HG02870 (cell line): Measurements from ENCODE around the gene CARMIL3.
"Not testable (repeated sequence)": the region's sequence is repeated elsewhere in the genome, so short reads cannot be mapped to it uniquely, and the experiment has no call there.

Experiments used
- ATAC-seq: cut with Tn5 transposase; IDR thresholded peaks from one replicate; pipeline ENCODE4 v1.9.1; 2021; ENCODE audit warnings: mild to moderate bottlenecking, moderate library complexity; ENCODE audit not compliant: unreplicated experiment

Gene CARMIL3, protein sequence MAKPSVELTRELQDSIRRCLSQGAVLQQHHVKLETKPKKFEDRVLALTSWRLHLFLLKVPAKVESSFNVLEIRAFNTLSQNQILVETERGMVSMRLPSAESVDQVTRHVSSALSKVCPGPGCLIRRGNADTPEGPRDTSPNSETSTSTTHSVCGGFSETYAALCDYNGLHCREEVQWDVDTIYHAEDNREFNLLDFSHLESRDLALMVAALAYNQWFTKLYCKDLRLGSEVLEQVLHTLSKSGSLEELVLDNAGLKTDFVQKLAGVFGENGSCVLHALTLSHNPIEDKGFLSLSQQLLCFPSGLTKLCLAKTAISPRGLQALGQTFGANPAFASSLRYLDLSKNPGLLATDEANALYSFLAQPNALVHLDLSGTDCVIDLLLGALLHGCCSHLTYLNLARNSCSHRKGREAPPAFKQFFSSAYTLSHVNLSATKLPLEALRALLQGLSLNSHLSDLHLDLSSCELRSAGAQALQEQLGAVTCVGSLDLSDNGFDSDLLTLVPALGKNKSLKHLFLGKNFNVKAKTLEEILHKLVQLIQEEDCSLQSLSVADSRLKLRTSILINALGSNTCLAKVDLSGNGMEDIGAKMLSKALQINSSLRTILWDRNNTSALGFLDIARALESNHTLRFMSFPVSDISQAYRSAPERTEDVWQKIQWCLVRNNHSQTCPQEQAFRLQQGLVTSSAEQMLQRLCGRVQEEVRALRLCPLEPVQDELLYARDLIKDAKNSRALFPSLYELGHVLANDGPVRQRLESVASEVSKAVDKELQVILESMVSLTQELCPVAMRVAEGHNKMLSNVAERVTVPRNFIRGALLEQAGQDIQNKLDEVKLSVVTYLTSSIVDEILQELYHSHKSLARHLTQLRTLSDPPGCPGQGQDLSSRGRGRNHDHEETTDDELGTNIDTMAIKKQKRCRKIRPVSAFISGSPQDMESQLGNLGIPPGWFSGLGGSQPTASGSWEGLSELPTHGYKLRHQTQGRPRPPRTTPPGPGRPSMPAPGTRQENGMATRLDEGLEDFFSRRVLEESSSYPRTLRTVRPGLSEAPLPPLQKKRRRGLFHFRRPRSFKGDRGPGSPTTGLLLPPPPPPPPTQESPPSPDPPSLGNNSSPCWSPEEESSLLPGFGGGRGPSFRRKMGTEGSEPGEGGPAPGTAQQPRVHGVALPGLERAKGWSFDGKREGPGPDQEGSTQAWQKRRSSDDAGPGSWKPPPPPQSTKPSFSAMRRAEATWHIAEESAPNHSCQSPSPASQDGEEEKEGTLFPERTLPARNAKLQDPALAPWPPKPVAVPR (N-terminal part only)

GRCh38 chr14:24051789-24052655, at the start of gene CARMIL3:
CARMIL3 (plus strand) TSS chr14:24052009; CDS start chr14:24052154, 145 bp downstream.
- ATAC-seq = peak; percentile 56

GRCh38 chr14:24006471-24006816, 45.4 kb upstream of the CARMIL3 start:
- peak; percentile 29 for ATAC-seq

DNA sequence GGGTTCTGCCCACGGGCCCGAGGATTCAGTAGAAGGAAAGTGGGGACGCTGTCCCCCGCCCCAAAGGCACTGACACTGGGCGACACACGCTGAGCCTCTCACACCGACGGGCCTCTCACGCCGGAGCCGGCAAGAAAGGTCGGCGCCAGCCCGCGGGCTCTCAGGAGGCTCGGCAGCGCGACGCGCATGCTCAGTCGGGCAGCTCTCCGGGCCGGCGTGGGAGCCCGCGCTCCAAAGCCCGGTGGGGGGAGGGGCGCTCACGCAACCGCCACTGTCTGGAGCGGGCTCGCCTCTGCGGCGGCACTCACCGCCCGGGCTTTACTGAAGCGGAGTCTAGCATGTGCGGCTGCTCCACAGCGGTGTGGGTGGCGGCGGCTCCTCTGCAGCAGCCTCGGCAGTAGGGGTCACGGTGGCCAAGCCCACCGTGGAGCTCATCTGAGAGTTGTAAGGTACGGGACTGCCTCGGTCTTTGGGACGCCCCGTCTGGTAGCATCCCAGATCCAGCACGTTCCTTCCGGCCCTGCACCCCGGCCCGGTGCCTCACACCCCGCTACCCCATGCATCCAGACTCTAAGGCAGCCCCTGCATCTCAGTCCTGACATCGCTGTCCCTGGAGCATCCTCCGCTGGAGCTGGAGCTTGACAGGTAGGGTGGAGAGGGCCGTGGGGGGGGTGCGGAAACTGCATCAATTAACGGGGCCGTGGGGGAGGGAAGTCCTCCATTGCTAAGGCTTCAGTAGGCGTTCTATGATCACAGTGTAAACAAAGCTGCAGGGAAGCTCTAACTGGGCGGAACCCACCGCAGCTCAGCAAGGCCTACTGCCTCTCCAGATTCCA, 44.8 kb upstream of the CARMIL3 start:
- peak; percentile 78 for ATAC-seq

DNA sequence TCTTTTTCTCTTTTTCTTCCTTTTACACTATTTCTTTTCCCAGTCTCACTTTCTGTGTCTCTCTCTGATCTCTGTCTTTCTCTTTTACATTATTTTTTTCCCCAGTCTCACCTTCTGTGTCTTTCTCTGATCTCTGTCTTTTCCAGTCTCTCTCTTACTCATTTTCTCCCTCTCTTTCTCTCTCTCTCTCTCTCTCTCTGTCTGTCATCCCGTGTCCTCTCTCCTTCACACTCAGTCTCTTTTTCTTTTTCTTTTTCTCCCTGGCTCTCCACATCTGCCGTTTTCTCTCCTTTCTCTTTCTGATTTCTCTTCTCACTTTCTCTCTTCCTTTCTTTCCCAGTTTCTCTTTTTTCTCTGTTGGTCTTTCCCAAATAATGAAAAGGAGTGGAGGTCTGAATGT, 40.8 kb upstream of the CARMIL3 start:
- no peak for ATAC-seq

GRCh38 chr14:24012726-24013273, 39.0 kb upstream of the CARMIL3 start:
- ATAC-seq = not testable (repeated sequence)

DNA sequence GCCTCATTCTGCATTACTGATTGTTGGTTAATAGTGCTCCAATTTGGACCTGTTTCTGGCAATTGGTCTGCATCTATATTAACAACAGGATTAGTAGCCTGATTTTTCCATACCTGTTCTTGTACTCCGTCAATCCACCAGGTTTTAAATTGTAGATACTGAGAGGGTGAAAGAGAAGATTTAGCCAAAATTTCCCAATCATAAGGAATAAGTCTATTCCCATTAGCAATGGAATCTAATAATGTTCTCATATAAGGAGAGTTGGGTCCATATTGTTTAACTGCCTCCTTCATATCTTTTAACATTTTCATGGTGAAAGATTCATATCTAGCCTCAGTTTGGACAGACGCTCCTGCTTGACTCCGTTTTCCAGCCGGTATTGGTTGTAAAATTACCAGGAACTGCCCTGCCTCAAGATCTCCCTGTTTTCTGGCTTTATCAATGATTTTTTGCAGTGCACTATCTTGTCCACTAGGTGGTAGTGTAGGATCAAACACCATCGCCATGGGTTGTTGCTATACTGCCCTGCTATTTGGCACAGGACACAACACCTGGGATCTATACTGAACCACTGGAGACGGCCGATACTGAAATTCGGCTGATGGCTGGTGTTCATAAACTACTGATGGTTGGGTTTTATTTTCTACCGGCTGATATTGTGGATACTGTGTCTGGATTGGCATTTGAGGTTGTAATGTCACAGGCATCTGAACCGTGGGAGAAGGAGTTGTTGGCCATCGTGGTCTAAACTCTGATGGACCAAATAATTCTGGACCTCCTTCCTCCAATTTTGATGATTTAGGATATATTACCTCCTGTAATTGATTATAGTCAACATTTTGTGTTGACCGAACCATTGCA, 37.9 kb upstream of the CARMIL3 start:
- no peak for ATAC-seq

DNA sequence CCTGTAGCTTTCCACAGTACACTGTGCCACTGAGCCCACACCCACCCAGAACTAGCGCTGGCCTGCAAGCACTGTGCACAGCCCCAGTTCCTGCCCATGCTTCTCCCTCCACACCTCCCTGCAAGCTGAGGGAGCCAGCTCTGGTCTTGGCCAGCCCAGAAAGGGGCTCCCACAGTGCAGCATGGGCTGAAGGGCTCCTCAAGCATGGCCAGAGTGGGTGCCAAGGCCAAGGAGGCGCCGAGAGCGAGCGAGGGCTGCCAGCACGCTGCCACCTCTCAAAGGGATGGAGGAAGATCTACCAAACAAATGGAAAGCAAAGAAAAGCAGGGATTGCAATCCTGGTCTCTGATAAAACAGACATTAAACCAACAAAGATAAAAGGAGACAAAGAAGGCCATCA, 36.1 kb upstream of the CARMIL3 start:
- ATAC-seq = not testable (repeated sequence)

DNA sequence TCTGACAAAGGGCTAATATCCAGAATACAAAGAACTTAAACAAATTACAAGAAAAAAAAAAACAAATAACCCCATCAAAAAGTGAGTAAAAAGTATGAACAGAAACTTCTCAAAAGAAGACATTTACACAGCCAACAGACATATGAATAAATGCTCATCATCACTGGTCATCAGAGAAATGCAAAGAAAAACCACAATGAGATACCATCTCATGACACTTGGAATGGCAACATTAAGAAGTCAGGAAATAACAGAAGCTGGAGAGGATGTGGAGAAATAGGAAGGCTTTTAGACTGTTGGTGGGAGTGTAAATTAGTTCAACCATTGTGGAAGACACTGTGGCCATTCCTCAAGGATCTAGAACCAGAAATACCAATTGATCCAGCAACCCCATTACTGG, 32.8 kb upstream of the CARMIL3 start:
- ATAC-seq = not testable (repeated sequence)

- not testable (repeated sequence) for ATAC-seq
These were observed 31.9 kb upstream of the CARMIL3 start for GRCh38 chr14:24019944-24020343.

DNA sequence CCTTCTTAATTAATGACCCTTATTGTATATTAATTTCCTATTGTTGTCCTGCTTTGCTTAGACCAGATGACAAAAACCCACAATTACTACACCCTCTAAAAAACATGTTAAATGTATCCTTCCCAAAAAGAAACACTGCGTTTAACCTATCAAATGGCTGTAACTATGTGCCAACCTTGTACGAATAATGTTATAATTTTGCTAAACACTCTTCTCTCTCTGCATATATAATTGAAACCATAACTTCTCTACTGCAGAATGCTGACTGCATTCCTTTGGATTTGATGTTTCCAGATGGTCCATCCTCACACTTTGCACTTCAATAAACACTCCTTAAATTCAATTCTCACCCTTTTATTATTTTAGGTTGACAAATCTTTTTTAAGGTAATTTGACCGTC, 31.3 kb upstream of the CARMIL3 start:
- ATAC-seq = not testable (repeated sequence)

GRCh38 chr14:24024939-24025418, 26.8 kb upstream of the CARMIL3 start:
- not testable (repeated sequence) for ATAC-seq

GRCh38 chr14:24029687-24030086, 22.1 kb upstream of the CARMIL3 start:
- not testable (repeated sequence) for ATAC-seq

GRCh38 chr14:24031331-24031730, 20.5 kb upstream of the CARMIL3 start:
- ATAC-seq = not testable (repeated sequence)

- no peak for ATAC-seq
These were observed 18.9 kb upstream of the CARMIL3 start for GRCh38 chr14:24032727-24033418.

GRCh38 chr14:24035769-24036168, 16.0 kb upstream of the CARMIL3 start:
- ATAC-seq = peak; percentile 4

GRCh38 chr14:24036169-24036962, 15.4 kb upstream of the CARMIL3 start:
- ATAC-seq = peak; percentile 64
